ENCODE results near the gene RGS7.

DNA sequence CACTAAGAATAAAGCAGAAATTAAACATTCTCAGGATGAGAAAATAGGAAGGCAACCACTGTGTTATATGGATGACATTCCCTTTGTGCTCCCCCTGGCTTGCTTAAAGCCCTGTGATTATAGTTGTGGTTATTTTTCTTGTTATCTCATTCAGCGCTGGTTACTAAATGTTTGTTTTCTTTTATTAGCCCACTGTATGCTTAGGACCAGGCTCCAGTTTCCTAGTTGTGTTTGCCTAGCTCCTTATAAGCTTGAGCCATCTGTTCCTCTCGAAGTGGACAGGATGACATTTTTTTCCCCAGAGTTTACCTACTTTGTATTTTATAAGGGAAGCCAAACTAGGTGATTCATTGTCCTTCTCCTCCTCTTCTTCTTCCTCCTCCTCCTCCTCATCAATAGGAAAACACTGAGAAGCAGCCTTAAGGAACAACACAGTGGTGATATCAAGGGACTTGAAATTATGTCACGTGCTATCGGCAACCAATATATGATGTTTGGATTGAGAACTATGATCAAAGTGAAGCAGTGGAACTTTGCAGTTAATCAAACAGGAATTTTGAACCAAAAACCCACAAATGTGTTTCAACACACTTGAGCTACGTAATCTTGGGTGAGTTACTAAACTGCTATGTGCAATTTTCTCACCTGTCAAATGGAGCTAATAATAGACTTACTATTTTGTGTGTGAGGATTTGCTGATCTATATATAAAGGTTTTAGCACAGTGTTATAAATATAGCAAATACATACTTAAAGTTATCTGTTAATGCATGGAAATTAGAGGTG lies 35.1 kb upstream of the RGS7 start:
- TF ChIP-seq, protein P1, sequence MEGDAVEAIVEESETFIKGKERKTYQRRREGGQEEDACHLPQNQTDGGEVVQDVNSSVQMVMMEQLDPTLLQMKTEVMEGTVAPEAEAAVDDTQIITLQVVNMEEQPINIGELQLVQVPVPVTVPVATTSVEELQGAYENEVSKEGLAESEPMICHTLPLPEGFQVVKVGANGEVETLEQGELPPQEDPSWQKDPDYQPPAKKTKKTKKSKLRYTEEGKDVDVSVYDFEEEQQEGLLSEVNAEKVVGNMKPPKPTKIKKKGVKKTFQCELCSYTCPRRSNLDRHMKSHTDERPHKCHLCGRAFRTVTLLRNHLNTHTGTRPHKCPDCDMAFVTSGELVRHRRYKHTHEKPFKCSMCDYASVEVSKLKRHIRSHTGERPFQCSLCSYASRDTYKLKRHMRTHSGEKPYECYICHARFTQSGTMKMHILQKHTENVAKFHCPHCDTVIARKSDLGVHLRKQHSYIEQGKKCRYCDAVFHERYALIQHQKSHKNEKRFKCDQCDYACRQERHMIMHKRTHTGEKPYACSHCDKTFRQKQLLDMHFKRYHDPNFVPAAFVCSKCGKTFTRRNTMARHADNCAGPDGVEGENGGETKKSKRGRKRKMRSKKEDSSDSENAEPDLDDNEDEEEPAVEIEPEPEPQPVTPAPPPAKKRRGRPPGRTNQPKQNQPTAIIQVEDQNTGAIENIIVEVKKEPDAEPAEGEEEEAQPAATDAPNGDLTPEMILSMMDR (IDR thresholded peaks at IDR 0.05), result no peak
- TF ChIP-seq POLR2A (IDR thresholded peaks at IDR 0.05) (no peak), POLR2AphosphoS5 (IDR thresholded peaks at IDR 0.05) (no peak)

Data from gastroesophageal sphincter (tissue), 3 donors.